SK-MEL-5 (cell line): ENCODE results near the gene GNPAT. TPM values are rescaled to one million over a fixed set of nuclear protein-coding genes. Genes with fewer than 3 reads are reported as not detected.

ENCODE experiments used
- DNase-seq: peaks from one replicate; pipeline ENCODE4 v3.0.0-alpha.2; 2016; ENCODE audit warnings: low read depth, low spot score
- in situ Hi-C: cut with HindIII; loops from 2 replicates; pipeline ENCODE4 v1.10.0; 2016; ENCODE audit warnings: low sequenced_read_pairs, high pct_unique_total_duplicates, low pct_unique_long_range_greater_than_20kb
- total RNA-seq: library from RNA; depleted of rRNA; stranded (reverse); fragments of >200 nt; shearing (Covaris generic); gene quantifications from 2 replicates; pipeline ENCODE4 v1.2.3, GENCODE V29; 2014

GNPAT gene
- total RNA-seq, 1 experiment from 2014 or later: 50.1 TPM

DNA sequence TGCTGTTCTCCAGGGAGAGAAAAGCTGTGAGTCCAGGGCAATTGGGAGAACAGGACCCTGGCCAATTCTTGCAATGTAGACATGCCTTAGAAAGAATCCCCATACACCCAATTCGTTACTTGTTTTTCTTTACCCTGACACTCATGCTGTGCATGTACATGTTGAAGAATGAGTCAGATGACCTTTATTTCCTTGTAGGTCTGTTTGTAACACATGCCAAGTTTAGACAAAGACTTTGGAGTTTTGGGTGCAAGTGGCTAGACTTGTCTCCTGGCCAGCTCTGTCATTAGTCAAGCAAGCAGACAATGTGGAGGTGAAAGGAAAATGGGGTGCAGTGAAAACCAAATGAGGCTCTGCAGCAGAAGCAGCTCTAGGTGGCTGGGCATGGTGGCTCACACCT is 38.1 kb downstream of the GNPAT start:
- in situ Hi-C loops: no loop called here
- no peak for DNase-seq

DNA sequence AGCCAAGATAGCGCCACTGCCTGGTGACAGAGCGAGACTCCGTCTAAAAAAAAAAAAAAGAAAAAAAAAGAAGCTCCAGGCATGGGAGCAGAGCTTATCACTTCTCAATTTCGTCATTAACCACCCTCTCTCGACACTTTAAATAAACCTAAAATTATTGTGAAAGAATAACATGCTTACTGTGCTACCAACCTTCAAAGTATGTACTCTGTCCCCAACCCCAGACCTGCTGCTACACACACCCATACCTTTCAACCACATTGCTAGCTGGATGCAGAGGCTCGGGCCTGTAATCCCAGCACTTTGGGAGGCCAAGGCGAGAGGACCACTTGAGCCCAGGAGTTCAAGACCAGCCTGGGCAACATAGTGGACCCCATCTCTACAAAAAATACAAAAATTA is 38.7 kb downstream of the GNPAT start:
- in situ Hi-C loops: no loop called here
- DNase-seq: no peak

DNA sequence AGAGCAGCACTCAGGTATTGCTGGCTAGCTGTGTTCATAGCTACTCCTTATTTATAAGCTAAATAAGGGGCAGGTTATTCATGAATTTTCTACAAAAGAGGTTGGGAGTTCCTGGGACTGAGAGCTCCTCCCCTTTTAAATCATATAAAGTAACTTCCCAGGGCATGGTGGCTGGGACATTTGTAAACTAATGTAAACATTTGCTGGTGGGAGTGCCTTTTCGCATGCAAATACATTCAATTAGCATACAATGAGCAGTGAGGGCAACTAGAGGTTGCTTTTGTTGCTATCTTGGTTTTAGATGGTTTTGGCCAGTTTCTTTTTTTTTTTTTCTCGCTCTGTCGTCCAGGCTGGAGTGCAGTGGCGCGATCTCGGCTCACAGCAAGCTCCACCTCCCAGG is 43.4 kb downstream of the GNPAT start:
- in situ Hi-C loops: no loop called here
- DNase-seq: no peak

DNA sequence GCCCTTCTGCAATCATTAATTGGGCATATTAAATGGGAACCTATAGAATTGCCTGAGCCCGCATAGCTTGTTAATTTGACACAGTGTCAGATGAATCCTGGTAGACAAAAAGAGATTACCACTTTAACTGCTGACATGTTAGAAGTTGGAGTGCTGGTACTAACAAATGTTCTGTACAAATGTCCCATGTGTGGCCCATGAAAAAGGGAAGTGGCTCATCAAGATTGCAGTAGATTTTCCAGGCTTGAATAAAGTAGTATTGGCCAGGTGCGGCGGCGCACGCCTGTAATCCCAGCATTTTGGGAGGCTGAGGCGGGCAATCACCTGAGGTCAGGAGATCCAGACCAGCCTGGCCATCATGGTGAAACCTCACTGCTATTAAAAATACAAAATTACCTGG is 45.6 kb downstream of the GNPAT start:
- no peak for DNase-seq
- in situ Hi-C loops: no loop called here

DNA sequence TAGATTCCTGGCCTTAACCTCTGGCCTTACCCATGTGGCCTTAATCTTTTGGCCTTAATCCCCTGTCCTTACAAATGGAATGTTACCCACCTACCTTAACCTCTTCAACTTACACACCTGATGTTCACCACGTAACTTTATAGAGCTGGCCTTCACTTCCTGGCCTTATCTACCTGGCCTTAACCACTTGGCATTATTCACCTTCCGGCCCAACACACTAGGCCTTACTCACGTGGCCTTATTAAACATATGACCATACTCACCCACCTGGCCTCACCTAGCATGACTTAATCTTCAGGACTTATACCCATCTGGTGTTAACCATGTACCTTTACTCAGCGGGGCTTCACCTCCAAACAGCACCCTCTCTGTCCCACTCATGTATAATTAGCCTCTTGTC is 54.9 kb downstream of the GNPAT start:
- in situ Hi-C loops: no loop called here
- DNase-seq: no peak

DNA sequence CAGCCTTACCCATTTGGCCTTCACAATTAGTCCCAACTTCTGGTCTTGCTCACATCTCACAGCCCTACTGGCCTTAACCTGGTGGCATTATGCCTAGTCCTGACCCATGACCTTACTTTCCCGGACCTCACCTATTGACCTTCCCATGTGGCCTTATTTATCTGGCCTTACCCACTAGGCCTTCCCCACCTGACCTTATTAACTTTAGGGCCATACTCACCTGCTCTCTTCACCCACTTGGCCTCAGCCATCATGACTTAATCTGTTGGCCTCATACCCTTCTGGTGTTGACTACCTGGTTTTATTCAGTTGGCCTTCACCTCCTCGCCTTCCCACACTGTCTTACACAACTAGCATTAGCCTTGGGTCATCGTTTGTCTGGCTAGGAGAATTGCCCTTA is 61.0 kb downstream of the GNPAT start:
- in situ Hi-C loops: no loop called here

DNA sequence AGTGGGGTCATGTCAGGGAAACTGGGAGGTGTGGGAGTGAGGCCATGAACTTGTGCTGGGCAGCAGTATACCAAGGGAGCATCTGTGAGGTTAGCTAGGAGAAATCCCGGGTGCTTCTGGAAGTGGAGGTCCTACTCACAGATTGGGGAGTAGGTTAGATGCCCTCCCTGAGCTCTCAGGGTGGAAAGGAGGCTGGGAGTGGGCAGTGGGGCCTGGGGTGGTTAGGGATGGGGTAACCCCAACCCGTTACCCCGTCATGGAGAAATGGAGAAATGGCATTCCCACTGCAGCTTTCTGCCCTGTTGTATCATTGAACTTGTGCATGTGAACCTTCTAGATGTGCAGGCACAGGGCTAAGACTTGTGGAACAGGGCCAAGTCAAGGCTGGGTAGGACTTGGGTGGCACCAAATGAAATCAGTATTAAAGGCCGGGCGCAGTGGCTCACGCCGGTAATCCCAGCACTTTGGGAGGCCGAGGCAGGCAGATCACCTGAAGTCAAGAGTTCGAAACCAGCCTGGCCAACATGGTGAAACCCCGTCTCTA is 69.5 kb downstream of the GNPAT start:
- no peak for DNase-seq
- in situ Hi-C loops: no loop called here

More for the DNA sequence above, 61.0 kb downstream of the GNPAT start:
- DNase-seq: no peak

DNA sequence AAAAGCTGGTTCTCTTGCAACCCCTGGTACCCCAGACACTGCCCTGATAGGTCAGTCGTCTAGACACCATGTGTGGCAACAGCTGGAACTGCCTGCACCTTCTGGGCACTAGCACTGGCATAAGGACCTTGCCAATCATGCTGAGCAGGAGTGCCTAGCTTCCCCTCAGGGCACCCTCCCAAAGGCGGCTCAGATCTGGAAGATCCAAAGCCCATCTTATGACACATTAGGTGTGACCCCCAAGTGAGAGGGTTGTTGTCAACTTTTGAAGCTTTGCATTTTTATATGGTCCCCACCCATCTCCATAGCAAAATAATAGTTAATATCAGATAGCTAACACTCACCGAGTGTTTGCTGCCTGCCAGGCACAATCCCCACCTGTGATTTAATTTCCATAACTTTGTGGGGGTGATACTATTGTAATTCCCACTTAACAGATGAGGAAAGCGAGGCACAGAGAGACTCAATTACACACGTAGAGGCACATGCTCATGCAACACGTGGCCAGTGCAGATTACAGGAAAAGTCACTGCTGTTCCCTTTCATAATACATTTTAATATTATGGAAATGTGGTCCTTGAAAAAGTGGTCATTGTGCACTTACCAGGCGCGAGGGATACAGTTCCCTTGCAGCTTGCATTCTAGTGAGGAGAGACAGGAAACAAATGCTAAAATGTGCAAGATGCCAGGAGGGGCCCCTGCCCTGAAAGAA is 70.9 kb downstream of the GNPAT start:
- DNase-seq: no peak
- in situ Hi-C loops: no loop called here

DNA sequence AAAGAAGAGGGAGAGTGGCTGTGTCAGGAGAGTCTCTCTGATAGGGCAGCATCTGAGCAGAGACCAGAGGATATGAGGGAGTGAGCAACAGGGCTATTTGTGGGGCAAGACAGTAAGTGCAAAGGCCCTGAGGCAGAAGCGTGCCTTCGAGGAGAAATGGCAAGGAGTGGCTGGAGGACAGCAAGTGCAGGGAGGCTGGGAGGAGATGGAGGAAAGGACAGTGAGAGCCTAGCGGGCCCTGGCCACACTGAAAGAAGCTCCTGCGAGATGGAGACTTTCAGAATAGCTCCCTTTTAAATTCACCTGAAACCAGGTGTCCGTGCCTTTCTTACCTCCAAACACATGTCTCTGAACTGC is 71.4 kb downstream of the GNPAT start:
- in situ Hi-C loops: no loop called here
- DNase-seq: no peak

DNA sequence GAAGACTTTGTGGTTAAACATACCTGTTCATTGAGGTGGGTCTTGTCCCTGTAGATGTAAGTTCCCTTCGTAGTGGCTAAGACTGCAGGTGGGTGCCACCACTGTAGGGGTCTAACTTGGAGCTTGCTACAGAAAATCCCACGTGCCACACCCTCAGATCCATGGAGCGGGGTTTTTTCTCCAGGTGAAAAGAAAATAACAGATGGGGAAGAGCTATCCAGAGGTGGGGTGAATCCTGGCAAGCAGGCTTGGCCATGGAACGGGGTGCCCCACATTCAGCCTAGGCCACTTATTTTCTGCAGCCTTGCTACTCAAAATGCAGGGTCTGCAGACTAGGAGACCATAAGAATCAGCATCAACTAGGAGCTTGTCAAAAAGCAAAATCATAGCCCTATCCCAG is 72.6 kb downstream of the GNPAT start:
- in situ Hi-C loops: no loop called here
- DNase-seq: no peak

DNA sequence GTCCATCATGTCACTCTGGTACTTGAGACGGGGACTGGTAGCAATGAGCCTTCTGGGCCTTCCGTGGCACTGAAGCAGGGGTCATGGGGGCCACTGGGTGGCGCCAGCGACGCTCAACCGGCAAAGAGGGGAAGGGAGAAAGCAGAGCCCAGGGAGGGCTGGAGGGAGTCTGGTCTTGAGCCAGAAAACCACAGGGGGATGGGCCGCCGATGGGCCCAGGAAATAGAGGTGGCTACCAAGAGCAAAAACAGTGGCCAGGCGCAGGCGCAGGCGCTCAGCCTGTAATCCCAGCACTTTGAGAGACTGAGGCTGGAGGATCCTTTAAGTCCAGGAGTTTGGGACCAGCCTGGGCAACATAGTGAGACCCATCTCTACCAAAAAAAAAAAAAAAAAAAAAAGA is 74.9 kb downstream of the GNPAT start:
- peak; percentile 75 for DNase-seq
- in situ Hi-C loops: no loop called here

DNA sequence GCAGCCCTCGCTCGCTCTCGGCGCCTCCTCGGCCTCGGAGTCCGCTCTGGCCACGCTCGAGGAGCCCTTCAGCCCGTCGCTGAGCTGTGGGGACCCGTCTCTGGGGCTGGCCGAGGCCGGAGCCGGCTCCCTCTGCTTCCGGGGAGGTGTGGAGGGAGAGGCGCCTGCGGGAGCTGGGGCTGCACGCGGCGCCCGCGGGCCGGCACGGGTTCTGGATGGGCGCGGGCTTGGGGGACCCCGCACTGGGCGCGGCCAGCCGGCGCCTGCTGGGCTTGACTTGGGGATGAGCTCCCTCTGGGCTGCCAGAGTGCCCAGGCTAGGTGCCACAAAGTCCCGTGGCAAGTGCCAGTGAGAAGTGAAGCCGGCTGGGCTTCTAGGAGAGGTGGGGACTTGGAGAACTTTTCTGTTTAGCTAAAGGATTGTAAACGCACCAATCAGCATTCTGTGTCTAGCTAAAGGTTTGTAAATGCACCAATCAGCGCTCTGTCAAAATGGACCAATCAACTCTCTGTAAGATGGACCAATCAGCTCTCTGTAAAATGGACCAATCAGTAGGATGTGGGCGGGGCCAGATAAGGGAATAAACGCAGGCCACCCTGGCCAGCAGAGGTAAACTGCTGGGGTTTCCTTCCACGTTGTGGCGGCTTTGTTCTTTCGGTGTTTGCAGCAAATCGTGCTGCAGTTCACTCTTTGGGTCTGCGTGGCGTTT is 76.4 kb downstream of the GNPAT start:
- no peak for DNase-seq
- in situ Hi-C loops: no loop called here

DNA sequence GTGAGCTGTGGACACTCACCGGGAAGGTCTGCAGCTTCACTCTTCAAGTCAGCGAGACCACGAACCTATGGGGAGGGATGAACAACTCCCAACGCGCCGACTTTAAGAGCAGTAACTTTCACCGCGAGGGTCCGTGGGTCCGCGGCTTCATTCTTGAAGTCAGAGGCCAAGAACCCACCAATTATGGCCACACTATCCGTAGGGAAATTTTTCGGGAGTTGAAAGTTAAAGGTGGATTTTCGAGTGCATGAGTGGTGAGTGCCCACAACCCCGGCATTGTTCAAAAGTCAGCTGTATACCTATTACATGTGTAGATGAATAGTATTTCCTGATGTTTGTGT is 77.0 kb downstream of the GNPAT start:
- no peak for DNase-seq
- in situ Hi-C loops: no loop called here

DNA sequence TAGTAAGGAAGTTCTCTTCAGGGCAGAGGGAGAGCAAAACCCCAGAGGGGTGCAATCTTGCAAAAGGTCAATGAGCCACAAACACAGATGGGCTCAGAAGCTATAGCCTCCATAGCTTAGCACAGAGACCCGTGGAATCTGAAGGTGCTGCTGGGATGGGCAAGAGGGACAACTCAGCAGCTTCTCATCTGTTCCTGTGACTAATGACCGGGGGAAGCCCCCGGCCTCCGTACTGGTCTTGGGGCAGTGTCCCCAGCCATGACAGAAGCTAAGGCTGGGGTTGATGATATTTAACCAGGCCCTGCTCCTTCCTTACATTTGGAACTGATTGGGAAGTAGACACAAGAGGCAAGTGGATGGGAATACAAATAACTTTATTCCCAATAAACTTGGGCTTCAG is 77.6 kb downstream of the GNPAT start:
- in situ Hi-C loops: no loop called here
- no peak for DNase-seq

DNA sequence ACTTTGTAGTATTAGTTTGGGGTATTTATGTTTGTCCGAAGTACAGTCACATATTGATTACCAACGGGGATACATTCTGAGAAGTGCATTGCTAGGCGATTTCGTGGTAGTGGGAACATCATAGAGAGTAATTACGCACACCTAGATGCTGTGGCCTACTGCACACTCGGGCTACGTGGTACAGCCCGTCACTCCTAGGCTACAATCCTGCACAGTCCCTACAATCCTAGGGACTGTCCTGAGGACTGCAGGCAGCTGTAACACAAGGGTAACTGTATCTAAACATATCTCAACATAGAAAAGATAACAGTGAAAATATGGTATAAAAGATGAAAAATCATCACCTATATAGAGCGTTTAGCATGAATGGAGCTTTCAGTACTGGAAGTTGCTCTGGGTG is 78.1 kb downstream of the GNPAT start:
- in situ Hi-C loops: no loop called here

DNA sequence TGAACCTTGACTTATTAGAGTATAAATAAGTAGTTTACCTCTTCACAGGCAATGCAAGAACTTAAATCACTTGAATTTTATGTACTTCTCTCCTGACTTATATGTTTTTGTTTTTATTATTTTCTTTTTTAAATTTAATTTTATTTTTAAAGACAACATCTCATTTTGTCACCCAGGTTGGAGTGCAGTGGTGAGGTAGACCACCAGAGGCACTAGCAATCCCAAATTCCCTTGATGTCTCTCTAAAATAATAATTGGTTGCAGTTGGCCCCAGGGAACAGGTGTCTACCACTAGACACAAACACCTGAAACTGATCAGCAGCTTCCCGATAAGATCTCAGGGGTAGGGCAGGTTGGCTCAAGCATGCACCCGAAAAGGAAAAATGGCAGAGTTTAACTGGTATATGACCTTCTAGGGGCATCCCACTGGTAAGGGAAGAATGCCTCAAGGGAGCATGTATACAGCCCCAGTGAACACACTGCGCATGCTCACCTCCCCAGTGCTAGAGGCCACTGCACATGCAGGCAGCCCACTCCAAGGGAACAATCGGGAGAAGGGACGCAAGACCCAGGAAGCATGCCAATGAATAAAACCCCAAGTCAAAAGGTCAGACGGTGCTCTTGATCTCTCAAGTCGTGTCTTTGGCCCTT is 82.0 kb downstream of the GNPAT start:
- no peak for DNase-seq
- in situ Hi-C loops: no loop called here

More for the DNA sequence above, 78.1 kb downstream of the GNPAT start:
- DNase-seq: no peak

DNA sequence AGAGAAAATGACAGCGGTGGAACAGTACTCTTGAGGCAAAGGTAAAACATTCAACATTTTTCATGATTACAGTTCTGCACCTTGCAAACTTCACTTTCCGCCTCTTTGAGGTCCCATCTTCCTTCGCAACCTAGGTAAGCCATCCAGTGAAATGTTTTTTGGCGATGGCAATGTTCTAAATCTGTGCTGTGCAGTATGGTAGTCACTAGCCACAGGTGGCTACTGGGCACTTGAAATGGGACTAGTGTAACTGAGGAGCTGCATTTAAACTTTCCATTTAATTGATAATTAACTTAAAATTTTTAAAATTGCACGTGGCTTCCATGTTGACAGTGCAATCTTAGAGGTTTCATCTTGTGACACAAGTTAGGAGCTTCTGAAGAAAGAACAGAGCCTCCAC is 83.6 kb downstream of the GNPAT start:
- no peak for DNase-seq
- in situ Hi-C loops: no loop called here

DNA sequence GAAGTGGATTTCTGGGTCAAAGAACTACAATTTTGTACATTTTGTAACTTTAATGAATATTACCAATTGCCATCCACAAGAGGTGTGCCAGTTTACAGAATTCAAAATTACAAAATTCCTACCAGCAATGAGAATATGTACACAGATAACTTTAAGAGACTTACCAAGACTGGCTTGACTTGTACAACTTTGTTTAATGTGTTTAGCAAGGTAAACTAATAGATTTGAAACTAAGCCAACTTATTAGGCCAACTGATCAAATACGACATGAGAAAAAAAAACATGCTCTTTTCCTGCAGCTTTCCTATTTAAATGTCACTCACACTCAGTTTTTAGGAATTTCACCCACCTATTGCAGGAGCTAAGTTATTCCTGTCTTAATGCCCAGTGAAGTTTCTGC is 85.2 kb downstream of the GNPAT start:
- no peak for DNase-seq
- in situ Hi-C loops: no loop called here
